ES-I3 (cell line): ENCODE measurements around the gene PACS1.
"Not testable (repeated sequence)": the region's sequence is repeated elsewhere in the genome, so short reads cannot be mapped to it uniquely, and the experiment has no call there.

ENCODE experiments used
- H3K36me3 ChIP-seq: 2 replicates; pipeline ENCODE4 v1.6.1; 2013; ENCODE audit warnings: mild to moderate bottlenecking, low read length, control low read depth, moderate library complexity; ENCODE audit not compliant: insufficient read depth
- H3K4me1 ChIP-seq: 2 replicates; pipeline ENCODE4 v1.6.1; 2013; ENCODE audit warnings: mild to moderate bottlenecking, control low read depth, low read length; ENCODE audit not compliant: insufficient read depth
- H3K9ac ChIP-seq: 2 replicates; pipeline ENCODE4 v1.6.1; 2013; ENCODE audit warnings: low read depth, mild to moderate bottlenecking, low read length, moderate library complexity
- H3K9me3 ChIP-seq: 2 replicates; pipeline ENCODE4 v1.6.1; 2013; ENCODE audit warnings: mild to moderate bottlenecking, low read length, moderate library complexity; ENCODE audit not compliant: control insufficient read depth, insufficient read depth

Gene PACS1

GRCh38 chr11:66069715-66070603 is at the start of gene PACS1:
PACS1 (plus strand) TSS chr11:66070272; CDS start chr11:66070487, 215 bp downstream.
- Histone ChIP-seq H3K36me3 (peaks cover 10% of the 10 kb centered on the region), H3K4me1 (peaks cover 5% of the 10 kb centered on the region; the same call in 1 of the 2 replicates), H3K9ac (peak within 1 kb of the TSS; percentile 66)

DNA sequence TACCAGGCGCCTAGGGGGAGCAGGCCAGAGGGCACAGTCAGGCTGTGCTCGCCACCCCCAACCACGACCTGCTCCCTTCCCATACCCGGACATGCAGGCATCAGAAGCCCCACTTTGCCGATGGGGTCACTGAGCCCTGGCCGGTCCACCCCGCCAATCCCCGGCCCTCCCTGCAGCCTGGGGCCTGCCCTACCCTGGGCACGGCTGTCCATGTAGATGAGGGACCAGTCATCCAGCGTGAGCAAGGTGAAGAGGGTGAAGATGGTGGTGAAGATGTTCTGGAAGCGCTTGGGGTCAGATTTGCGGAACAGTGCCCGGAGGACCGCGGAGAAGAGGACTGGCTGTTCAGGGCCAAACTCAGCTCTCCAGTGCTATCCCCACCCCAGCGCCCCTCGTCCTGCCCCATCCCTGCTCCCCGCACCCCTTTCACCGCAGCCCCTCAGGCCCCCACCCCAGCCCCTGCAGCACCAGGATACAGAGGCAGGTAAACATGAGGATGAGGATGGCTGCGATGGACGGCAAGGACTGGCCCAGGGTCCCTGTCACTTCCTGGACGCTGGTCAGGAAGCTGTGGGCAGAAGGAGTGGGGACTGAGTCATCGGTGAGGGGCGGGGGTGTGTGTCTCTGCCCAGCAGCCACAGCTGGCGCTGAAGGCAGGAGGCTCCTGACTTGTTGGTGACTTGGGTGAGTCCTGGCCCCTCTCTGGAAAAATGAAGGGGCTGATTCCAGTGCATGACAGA is 49.3 kb upstream of the PACS1 start:
- Histone ChIP-seq H3K9ac (no peak overlapping the region), H3K9me3 (no peaks in the 10 kb centered on the region), H3K36me3 (no peaks in the 10 kb centered on the region), H3K4me1 (no peaks in the 10 kb centered on the region; the same call in 1 of the 2 replicates)

More at GRCh38 chr11:66069715-66070603, at the start of gene PACS1:
- H3K9me3 ChIP-seq: no peaks in the 10 kb centered on the region

DNA sequence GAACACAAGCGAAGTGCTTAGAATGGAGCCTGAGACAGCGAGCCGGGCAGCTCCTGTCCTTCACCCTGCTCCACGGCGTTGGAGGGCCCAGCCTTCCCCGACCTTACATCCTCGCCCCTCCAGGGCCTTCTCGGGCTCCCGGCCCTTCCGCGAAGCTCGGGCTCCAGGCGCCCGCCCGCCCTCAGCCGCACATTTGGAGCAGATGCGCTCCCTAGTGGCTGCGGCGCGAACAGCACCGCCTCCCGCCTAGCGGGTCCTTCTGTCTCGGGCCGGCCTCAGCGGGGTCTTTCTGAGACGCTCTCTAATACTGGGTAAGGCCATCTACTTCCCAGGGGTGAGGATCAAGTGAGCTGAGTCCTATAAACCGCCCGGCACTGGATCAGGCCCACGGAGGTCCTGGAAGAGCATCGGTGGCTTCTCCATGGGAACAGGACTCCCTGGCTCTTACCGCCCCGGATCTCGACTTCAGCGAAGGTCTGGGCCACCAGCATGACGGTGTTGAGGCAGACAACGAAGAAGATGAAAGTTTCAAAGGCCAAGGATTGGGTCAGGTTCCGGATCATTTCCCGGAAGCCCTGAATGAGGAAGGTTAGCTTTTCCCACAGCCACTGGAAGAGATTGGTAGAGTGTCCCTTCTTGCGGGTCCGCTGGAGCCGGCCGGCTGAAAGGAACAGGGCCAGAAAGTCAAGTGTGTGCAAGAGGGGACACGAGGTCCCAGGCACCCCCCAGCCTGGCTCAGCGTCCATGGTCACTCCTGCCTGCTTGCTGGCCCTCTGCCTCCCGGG is 47.5 kb upstream of the PACS1 start:
- no peaks in the 10 kb centered on the region for H3K36me3 ChIP-seq
- H3K9me3 ChIP-seq: no peaks in the 10 kb centered on the region
- H3K4me1 ChIP-seq: no peaks in the 10 kb centered on the region; the same call in 1 of the 2 replicates
- H3K9ac ChIP-seq: peak overlapping the region; percentile 24

- H3K9ac ChIP-seq: not testable (repeated sequence)
Measured at GRCh38 chr11:66023186-66023440, 47.0 kb upstream of the PACS1 start.

GRCh38 chr11:66026017-66026529 is 44.0 kb upstream of the PACS1 start, which contains the start of gene CATSPER1:
CATSPER1 (minus strand) TSS chr11:66026479; CDS start chr11:66026379, 100 bp downstream.
- H3K36me3 ChIP-seq: no peaks in the 10 kb centered on the region
- H3K9me3 ChIP-seq: no peaks in the 10 kb centered on the region
- H3K4me1 ChIP-seq: no peaks in the 10 kb centered on the region; the same call in 1 of the 2 replicates
- no peak within 1 kb of the TSS for H3K9ac ChIP-seq

More at GRCh38 chr11:66023186-66023440, 47.0 kb upstream of the PACS1 start:
- not testable (repeated sequence) for H3K9me3 ChIP-seq, H3K36me3 ChIP-seq, H3K4me1 ChIP-seq

- H3K4me1 ChIP-seq: no peaks in the 10 kb centered on the region
- H3K9ac ChIP-seq: no peak overlapping the region
- no peaks in the 10 kb centered on the region for H3K36me3 ChIP-seq
- H3K9me3 ChIP-seq: no peaks in the 10 kb centered on the region
Measured at GRCh38 chr11:66032957-66033735, 36.9 kb upstream of the PACS1 start.

- Histone ChIP-seq H3K4me1 (no peaks in the 10 kb centered on the region), H3K36me3 (no peaks in the 10 kb centered on the region), H3K9ac (no peak overlapping the region), H3K9me3 (no peaks in the 10 kb centered on the region)
Measured at GRCh38 chr11:66035653-66036333, 34.3 kb upstream of the PACS1 start.

DNA sequence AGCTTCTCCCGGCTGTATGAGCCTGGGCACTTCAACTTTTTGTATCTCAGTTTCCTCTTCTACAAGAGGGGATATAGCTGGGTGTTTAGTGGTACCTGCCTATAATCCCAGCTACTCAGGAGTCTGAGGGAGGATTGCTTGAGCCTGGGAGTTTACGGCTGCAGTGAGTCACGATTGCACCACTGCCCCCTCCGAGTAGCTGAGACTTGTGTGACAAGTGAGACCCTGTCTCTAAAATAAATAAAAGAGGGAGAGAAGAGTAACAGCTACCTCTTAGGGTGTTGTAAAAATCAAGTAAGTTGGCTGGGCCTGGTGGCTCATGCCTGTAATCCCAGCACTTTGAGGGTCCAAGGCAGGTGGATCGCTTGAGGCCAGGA is 33.8 kb upstream of the PACS1 start:
- Histone ChIP-seq H3K9ac (no peak overlapping the region), H3K4me1 (no peaks in the 10 kb centered on the region), H3K9me3 (no peaks in the 10 kb centered on the region), H3K36me3 (no peaks in the 10 kb centered on the region)

- H3K9me3 ChIP-seq: no peaks in the 10 kb centered on the region
- no peaks in the 10 kb centered on the region for H3K36me3 ChIP-seq
- no peak overlapping the region for H3K9ac ChIP-seq
- no peaks in the 10 kb centered on the region for H3K4me1 ChIP-seq
Measured at GRCh38 chr11:66037327-66037726, 32.7 kb upstream of the PACS1 start.

DNA sequence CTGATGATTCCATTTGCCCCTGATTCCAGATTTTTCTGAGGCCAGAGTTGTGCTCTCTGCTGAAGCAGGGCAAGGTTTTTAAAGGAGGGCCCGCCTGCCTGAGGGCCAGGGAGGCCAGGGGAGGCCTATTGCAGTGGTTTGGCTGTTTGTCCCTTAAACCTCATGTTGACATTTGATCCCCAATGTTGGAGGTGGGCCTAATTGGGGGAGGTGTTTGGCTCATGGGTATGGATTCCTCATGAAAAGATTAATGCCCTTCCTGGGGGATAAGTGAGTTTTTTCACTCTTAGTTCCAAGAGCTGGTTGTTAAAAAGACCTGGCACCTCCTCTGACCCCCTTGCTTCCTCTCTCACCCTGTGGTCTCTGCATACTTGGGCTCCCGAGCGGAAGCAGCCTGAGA is 30.3 kb upstream of the PACS1 start:
- Histone ChIP-seq H3K9ac (no peak overlapping the region), H3K4me1 (peaks cover under 1% of the 10 kb centered on the region; the same call in 1 of the 2 replicates), H3K9me3 (no peaks in the 10 kb centered on the region), H3K36me3 (no peaks in the 10 kb centered on the region)

DNA sequence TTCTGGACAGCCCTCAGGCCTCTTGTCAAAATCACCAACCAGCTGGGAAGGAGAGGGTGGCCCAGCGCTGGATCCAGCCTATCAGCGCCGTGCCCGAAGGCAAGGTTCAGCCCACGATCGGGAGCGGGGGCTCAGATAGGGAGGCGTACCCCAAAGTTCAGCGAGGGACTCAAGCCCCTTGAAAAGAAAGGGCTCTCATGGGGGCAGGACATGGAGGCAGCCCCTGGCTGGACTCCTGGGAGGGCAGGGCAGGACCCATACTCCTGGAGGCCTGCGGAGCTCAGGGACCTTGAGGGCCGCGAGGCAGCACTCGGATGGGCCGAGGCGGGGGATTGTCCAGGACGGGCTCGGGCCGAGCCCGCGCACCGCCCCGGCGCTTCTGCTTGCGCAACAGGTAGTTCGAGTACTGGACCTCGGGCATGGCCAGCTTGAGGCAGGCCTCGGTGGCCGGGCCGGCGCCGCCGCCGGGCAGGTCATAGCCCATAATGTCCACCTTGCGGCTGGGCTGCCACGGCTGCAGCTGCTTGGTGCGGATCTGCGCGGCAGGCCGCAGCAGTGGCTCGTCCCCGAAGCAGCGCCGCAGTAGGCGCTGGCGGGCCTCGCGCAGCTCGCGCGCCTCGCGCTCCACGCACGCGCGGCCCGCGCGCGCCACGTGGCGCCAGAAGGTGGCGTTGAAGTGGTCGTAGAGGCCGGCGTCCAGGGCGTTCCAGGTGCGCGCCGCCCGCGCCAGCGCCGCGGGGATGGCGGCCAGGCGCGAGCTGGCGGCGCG is 27.7 kb upstream of the PACS1 start:
- Histone ChIP-seq H3K4me1 (peaks cover 3% of the 10 kb centered on the region; the same call in 1 of the 2 replicates), H3K9me3 (no peaks in the 10 kb centered on the region), H3K36me3 (no peaks in the 10 kb centered on the region), H3K9ac (no peak overlapping the region)

DNA sequence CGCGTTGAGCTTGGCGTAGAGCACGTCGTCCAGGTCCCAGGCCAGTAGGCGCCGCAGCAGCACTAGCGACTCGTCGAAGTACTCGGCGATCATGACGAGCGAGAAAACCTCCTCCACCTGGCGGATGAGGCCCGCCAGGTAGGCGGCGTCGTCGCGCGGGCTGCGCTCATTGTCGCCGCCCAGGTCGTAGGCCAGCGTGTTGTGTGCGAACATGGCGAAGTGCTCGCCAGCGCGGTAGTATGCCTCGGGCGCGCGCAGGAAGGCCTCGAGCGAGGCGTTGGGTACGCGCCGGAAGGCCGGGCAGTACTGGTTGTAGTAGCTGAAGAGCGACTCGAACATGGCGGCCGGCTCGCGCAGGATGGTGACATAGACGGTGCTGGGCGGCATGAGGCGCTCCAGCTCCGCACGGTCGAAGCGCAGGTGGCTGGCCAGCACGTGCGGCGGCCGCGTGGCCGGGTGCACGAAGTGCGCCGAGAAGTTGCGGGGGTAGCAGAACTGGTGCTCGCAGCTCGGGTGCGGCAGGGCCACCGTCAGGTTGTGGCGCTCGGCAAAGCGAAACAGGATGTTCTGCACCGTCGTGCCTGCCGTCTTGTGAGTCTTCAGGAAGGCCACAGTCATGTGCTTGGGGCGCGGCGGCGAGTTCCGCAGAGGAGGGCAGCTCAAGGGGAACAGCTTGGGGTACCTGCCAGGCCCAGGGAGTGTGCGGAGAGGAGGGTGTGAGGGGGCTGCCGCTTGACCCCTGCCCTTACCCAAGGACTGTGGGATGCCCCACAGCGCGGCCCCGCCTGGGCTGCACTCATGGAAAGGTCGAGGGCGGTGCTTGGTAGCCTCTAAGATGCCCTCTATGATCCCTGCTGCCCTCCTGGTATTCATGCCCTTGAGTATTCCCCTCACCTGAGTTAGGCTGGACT is 26.8 kb upstream of the PACS1 start:
- no peak overlapping the region for H3K9ac ChIP-seq
- no peaks in the 10 kb centered on the region for H3K36me3 ChIP-seq
- peaks cover 3% of the 10 kb centered on the region; the same call in 1 of the 2 replicates for H3K4me1 ChIP-seq
- H3K9me3 ChIP-seq: no peaks in the 10 kb centered on the region
